C4-2B (cell line): ENCODE data around the gene SOST.
"Not testable (repeated sequence)": the region's sequence is repeated elsewhere in the genome, so short reads cannot be mapped to it uniquely, and the experiment has no call there.

Experiments
- H3K27ac ChIP-seq: fragments of 450-650 bp; 2 replicates; pipeline ENCODE4 v1.5.1; 2017
- CTCF ChIP-seq: fragments of 450-650 bp; conservative IDR thresholded peaks from 2 replicates; pipeline ENCODE4 v1.5.1; 2017; ENCODE audit warnings: mild to moderate bottlenecking
- ZFX ChIP-seq: fragments of 450-650 bp; IDR thresholded peaks from 2 replicates; pipeline ENCODE4 v1.6.1; 2017

Gene SOST

GRCh38 chr17:43758497-43759174 lies at the start of gene SOST:
TSS of gene SOST (minus strand) at chr17:43758791. CDS start at chr17:43758741, 50 bp downstream.
- TF ChIP-seq ZFX (no peak), CTCF (no peak)
- H3K27ac ChIP-seq: no peak within 1 kb of the TSS

GRCh38 chr17:43808076-43808475 lies 49.5 kb upstream of the SOST start:
- no peak overlapping the region for H3K27ac ChIP-seq
- TF ChIP-seq CTCF (no peak), ZFX (no peak)

DNA sequence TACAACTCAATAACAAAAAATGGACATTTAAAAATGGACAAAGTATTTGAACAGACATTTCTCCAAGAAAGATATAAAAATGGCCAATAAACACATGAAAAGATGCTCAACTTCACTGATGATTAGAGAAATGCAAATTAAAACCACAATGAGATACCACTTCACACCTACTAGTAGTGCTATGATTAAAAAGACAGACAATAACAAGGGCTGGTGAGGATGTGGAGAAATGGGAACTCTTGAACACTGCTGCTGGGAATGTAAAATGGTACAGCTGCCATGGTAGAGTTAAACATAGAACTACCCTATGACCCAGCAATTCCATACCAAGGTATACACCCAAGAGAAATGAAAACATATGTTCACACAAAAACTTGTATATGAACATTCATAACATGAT lies 46.5 kb upstream of the SOST start:
- no peak overlapping the region for H3K27ac ChIP-seq
- TF ChIP-seq ZFX: no peak
- no peak for TF ChIP-seq CTCF

- no peak overlapping the region for H3K27ac ChIP-seq
- TF ChIP-seq CTCF (no peak), ZFX (no peak)
Measured at GRCh38 chr17:43803758-43804157, 45.2 kb upstream of the SOST start.

DNA sequence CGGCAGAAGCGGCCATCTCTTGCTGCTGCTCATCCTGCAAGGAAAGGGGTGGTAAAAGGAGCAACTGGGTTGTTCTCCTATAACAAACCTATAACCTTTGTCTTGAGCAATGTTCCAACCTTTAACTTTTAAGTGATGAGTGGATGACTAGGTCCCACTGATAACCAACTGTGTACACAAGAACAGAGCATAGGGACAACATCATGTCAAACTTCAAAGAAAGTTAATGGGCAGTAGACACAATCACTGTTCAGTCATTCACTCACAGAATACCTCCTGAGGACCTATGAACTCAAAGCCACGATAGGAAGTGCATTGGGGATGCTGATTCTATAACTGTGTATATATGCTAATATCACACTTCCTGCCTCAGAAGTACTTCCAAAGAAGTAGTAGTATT lies 43.3 kb upstream of the SOST start:
- TF ChIP-seq ZFX (no peak), CTCF (no peak)
- H3K27ac ChIP-seq: no peak overlapping the region

GRCh38 chr17:43800736-43801135 lies 42.1 kb upstream of the SOST start:
- no peak for TF ChIP-seq CTCF
- TF ChIP-seq ZFX: no peak
- H3K27ac ChIP-seq: no peak overlapping the region

- TF ChIP-seq ZFX: no peak
- no peak for TF ChIP-seq CTCF
- H3K27ac ChIP-seq: no peak overlapping the region
Measured at GRCh38 chr17:43799047-43799446, 40.5 kb upstream of the SOST start.

- not testable (repeated sequence) for H3K27ac ChIP-seq
Measured at GRCh38 chr17:43798024-43798423, 39.4 kb upstream of the SOST start.

DNA sequence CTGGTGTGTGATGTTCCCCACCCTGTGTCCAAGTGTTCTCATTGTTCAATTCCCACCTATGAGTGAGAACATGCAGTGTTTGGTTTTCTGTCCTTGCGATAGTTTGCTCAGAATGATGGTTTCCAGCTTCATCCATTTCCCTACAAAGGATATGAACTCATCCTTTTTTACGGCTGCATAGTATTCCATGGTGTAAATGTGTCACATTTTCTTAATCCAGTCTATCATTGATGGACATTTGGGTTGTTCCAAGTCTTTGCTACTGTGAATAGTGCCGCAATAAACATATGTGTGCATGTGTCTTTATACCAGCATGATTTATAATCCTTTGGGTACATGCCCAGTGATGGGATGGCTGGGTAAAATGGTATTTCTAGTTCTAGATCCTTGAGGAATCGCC lies 34.1 kb upstream of the SOST start:
- H3K27ac ChIP-seq: not testable (repeated sequence)
